Fibroblast of lung (primary cell): ENCODE data around the gene AREL1. TPM values are rescaled to one million over a fixed set of nuclear protein-coding genes. Genes with fewer than 3 reads are reported as not detected.

Experiments
- DNase-seq, 2 donors: peaks; one replicate each; pipeline versions ENCODE4 v3.0.0 to v3.0.0-alpha.2; 2010; ENCODE audit warnings: low read depth in 2 of 2
- H2AFZ ChIP-seq: 2 replicates; pipeline ENCODE4 v1.5.1; 2012; ENCODE audit warnings: low read length, control low read depth, inconsistent platforms
- H3K27ac ChIP-seq: 2 replicates; pipeline ENCODE4 v1.5.1; 2011; ENCODE audit warnings: low read length, control low read depth; ENCODE audit not compliant: insufficient read depth
- H3K27me3 ChIP-seq: 2 replicates; pipeline ENCODE4 v1.5.1; 2011; ENCODE audit warnings: mild to moderate bottlenecking, low read length; ENCODE audit not compliant: control insufficient read depth, insufficient read depth
- H3K36me3 ChIP-seq: 2 replicates; pipeline ENCODE4 v1.5.1; 2011; ENCODE audit warnings: low read length; ENCODE audit not compliant: control insufficient read depth, insufficient read depth
- H3K4me1 ChIP-seq: 2 replicates; pipeline ENCODE4 v1.5.1; 2011; ENCODE audit warnings: low read length; ENCODE audit not compliant: control insufficient read depth, insufficient read depth; ENCODE audit errors: extremely low read depth
- H3K4me2 ChIP-seq: 2 replicates; pipeline ENCODE4 v1.5.1; 2011; ENCODE audit warnings: low read length, control low read depth; ENCODE audit not compliant: insufficient read depth; ENCODE audit errors: extremely low read depth
- H3K4me3 ChIP-seq, 4 experiments: fragments of 200-600 bp in 1 of 4; sonication (generic) in 1 of 4; replicated peaks in 1 of 4; 2 replicates each; pipeline ENCODE4 v1.5.1; 2011 to 2016; ENCODE audit warnings: low read length in 4 of 4, low read depth in 3 of 4, mild to moderate bottlenecking in 3 of 4, control low read depth in 2 of 4, inconsistent platforms in 1 of 4, mixed read lengths in 1 of 4; ENCODE audit not compliant: insufficient read depth in 1 of 4; ENCODE audit errors: control extremely low read depth in 1 of 4
- H3K79me2 ChIP-seq: 2 replicates; pipeline ENCODE4 v1.5.1; 2012; ENCODE audit warnings: mild to moderate bottlenecking, low read length, inconsistent platforms; ENCODE audit not compliant: control insufficient read depth, insufficient read depth
- H3K9ac ChIP-seq: 2 replicates; pipeline ENCODE4 v1.5.1; 2011; ENCODE audit warnings: mild to moderate bottlenecking, low read length, control low read depth; ENCODE audit not compliant: insufficient read depth
- H3K9me3 ChIP-seq: 2 replicates; pipeline ENCODE4 v1.5.1; 2012; ENCODE audit warnings: low read depth, low read length; ENCODE audit not compliant: control insufficient read depth, insufficient read depth
- H4K20me1 ChIP-seq: 2 replicates; pipeline ENCODE4 v1.5.1; 2011; ENCODE audit warnings: low read length; ENCODE audit not compliant: control insufficient read depth, insufficient read depth; ENCODE audit errors: extremely low read depth
- CTCF ChIP-seq, 2 donors: IDR thresholded peaks in 1 of 2; conservative IDR thresholded peaks in 1 of 2; 1 replicate in 1 of 2; 2 replicates in 1 of 2; pipeline ENCODE4 v1.5.1; 2011 to 2012; ENCODE audit warnings: low read length in 2 of 2, control low read depth in 1 of 2, inconsistent platforms in 1 of 2, low read depth in 1 of 2, mild to moderate bottlenecking in 1 of 2
- EZH2 ChIP-seq: IDR thresholded peaks from 2 replicates; pipeline ENCODE4 v1.5.1; 2012; ENCODE audit warnings: low read length, control low read depth, mild to moderate bottlenecking; ENCODE audit errors: missing control alignments
- polyA plus RNA-seq, 2 donors: library from polyadenylated mRNA; depleted of rRNA in 1 of 2; stranded (reverse) in 1 of 2; unstranded in 1 of 2; fragments of >200 nt; gene quantifications; 2 replicates each; pipeline ENCODE4 v1.2.1, GENCODE V29; 2011 to 2012; ENCODE audit warnings: missing spikeins in 1 of 2
- total RNA-seq: library from RNA; depleted of rRNA; stranded (reverse); fragments of >200 nt; gene quantifications from 2 replicates; pipeline ENCODE4 v1.2.1, GENCODE V29; 2014

The AREL1 gene
- total and polyA plus RNA-seq, 2 donors (not counting 1 experiment from before 2014, with no cell fraction given), result 28.2 to 36.5 TPM

DNA sequence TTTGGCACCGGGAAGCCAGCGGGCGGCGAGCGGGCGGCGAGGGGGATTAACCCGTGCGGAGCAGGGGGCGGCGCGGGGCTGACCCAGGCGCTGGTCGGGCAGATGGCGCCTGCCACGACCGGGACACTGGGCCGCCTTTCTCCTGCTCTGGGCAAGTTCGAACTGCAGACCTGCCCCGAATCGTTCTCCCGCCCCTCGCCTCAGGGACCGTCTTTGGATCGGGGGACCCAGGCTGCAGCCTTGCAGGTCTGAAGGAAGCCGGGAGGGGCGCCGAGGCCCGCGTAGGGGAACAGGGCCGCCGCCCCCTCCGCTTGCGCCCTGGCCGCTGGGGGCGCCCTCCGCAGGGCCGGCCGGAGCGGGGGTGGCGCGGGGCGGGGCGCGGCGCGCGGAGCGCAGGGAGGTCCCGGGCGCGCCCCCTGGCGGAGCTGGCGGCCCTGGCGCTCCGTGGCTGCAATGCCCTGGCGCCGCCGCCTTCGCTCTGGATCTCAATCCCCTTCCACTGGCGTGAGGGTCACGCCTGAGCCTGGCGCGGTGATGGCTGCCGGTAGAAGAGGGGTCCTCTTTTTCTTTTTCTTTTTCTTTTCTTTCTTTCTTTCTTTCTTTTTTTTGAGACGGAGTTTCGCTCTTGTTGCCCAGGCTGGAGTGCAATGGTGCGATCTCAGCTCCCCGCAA lies 100.4 kb downstream of the AREL1 start:
- H4K20me1 ChIP-seq, result no peaks in the 10 kb centered on the region
- H3K79me2 ChIP-seq, result peaks cover 53% of the 10 kb centered on the region
- DNase-seq, result peak; percentile 74 to 75
- H3K9me3 ChIP-seq, result no peaks in the 10 kb centered on the region
- H3K4me1 ChIP-seq, result peaks cover 31% of the 10 kb centered on the region
- peak overlapping the region; percentile 47 to 94 (median 78) for H3K4me3 ChIP-seq
- peak overlapping the region; percentile 79 for H3K27ac ChIP-seq
- peaks cover 2% of the 10 kb centered on the region for H3K36me3 ChIP-seq
- H2AFZ ChIP-seq, result peak overlapping the region; percentile 40
- H3K27me3 ChIP-seq, result no peaks in the 10 kb centered on the region
- H3K9ac ChIP-seq, result peak overlapping the region; percentile 85
- TF ChIP-seq CTCF (conservative IDR thresholded peaks at IDR 0.05 in 1 of 2, IDR thresholded peaks at IDR 0.05 in 1 of 2; ENCODE audit: low read depth in 1 of 2, low read length in 2 of 2), result peak; percentile 44 to 49
- no peak for TF ChIP-seq EZH2
- H3K4me2 ChIP-seq, result peak overlapping the region; percentile 39

DNA sequence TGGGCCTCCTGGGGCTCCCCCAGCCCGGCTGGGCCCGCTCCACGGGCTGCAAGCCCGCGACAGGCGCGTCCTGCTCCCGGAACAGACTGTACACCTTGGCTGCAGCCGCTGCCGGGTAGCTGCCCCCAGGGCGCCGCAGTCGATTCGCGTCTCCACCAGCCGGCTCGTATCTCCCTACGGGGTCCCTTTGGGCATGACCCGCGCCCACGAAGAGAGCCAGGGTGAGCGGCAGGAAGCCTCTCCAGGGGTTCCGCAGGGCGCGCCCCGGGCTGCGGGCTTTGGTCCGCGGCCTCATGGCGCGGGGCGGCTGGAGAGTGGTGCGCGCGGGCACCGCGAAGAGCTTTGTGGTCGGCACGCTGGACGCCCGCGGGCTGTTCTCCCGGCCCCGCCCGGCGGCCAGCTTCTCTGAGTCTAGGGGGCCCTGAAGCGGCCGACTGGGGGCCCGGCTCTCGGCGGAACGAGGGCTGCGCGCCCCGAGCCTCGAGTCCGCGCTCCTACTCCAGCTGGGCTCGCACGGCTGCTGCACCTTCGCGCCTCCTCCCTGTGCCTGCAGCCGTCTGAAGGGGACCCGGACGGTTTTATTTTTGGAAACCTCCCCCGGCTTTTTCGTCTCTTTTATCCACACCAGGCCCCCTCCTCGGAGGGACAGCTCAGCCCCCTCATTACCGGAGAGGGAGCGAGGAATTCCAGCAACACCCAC lies 101.1 kb downstream of the AREL1 start, which contains the start of gene LTBP2:
Gene LTBP2 (minus strand): TSS at position 588 of the 700 bp plus-strand sequence. CDS start 293 bp downstream, at position 295.
- Histone ChIP-seq H3K36me3 (peaks cover 2% of the 10 kb centered on the region), H3K27ac (peak within 1 kb of the TSS; percentile 79), H3K4me1 (peaks cover 26% of the 10 kb centered on the region), H3K9ac (peak within 1 kb of the TSS; percentile 85), H3K4me3 (peak within 1 kb of the TSS; percentile 49 to 94 (median 78)), H2AFZ (peak within 1 kb of the TSS; percentile 40), H4K20me1 (no peaks in the 10 kb centered on the region), H3K79me2 (peaks cover 57% of the 10 kb centered on the region), H3K9me3 (no peaks in the 10 kb centered on the region), H3K4me2 (peak within 1 kb of the TSS; percentile 87), H3K27me3 (no peaks in the 10 kb centered on the region)
- DNase-seq, result peak in 1 of 2 donors; percentile 55
- TF ChIP-seq CTCF (conservative IDR thresholded peaks at IDR 0.05 in 1 of 2, IDR thresholded peaks at IDR 0.05 in 1 of 2; ENCODE audit: low read depth in 1 of 2, low read length in 2 of 2), result no peak
- no peak for TF ChIP-seq EZH2

Other genes with a start within 250 kb of the AREL1 start
- gene NPC2, start 219.8 kb downstream of the AREL1 start, total RNA-seq, result 238 and 363 TPM in 2 replicates
- 275 and 299 TPM in 2 replicates for gene NPC2, start 219.8 kb downstream of the AREL1 start, polyA plus RNA-seq
- 11.7 and 17.7 TPM in 2 replicates for gene ISCA2, start 219.3 kb downstream of the AREL1 start, total RNA-seq
- 32.1 and 35.5 TPM in 2 replicates for gene ISCA2, start 219.3 kb downstream of the AREL1 start, polyA plus RNA-seq
- gene LTBP2, start 100.8 kb downstream of the AREL1 start, total RNA-seq, result 243 and 514 TPM in 2 replicates
- gene LTBP2, start 100.8 kb downstream of the AREL1 start, polyA plus RNA-seq, result 108 and 112 TPM in 2 replicates
- 26.7 and 29.2 TPM in 2 replicates for gene FCF1, start 64 bp upstream of the AREL1 start, total RNA-seq
- gene FCF1, start 64 bp upstream of the AREL1 start, polyA plus RNA-seq, result 57.8 and 67.2 TPM in 2 replicates
- gene YLPM1, start 50.2 kb upstream of the AREL1 start, total RNA-seq, result 26.5 and 31.9 TPM in 2 replicates
- gene YLPM1, start 50.2 kb upstream of the AREL1 start, polyA plus RNA-seq, result 9.7 and 13.6 TPM in 2 replicates
- not detected in 2 replicates for gene PROX2, start 163.1 kb upstream of the AREL1 start, total RNA-seq
- gene PROX2, start 163.1 kb upstream of the AREL1 start, polyA plus RNA-seq, result 0.01 TPM in 1 of 2 replicates, not detected in the other
- 47.0 and 95.3 TPM in 2 replicates for gene DLST, start 168.8 kb upstream of the AREL1 start, total RNA-seq
- gene DLST, start 168.8 kb upstream of the AREL1 start, polyA plus RNA-seq, result 214 and 236 TPM in 2 replicates
- 0.26 and 1.2 TPM in 2 replicates for gene RPS6KL1, start 210.2 kb upstream of the AREL1 start, total RNA-seq
- gene RPS6KL1, start 210.2 kb upstream of the AREL1 start, polyA plus RNA-seq, result 0.52 and 1.4 TPM in 2 replicates
- gene PGF, start 242.5 kb upstream of the AREL1 start, total RNA-seq, result 4.6 and 7.6 TPM in 2 replicates
- gene PGF, start 242.5 kb upstream of the AREL1 start, polyA plus RNA-seq, result 0.84 and 1.1 TPM in 2 replicates